ENCODE data around the gene TBC1D22A. TPM values are rescaled to one million over a fixed set of nuclear protein-coding genes. Genes with fewer than 3 reads are reported as not detected.

TBC1D22A gene
- total and polyA plus RNA-seq, 4 donors: 4.1 to 12.4 (median 8.4) TPM

- Histone ChIP-seq H3K4me3 (ENCODE audit: low read depth in 1 of 3, low read length in 3 of 3) (no peak overlapping the region), H3K4me1 (ENCODE audit: control insufficient read depth in 4 of 4, insufficient read depth in 4 of 4, low read length in 3 of 4) (no peaks in the 10 kb centered on the region), H3K36me3 (ENCODE audit: control insufficient read depth in 4 of 4, insufficient read depth in 3 of 4, low read depth in 1 of 4, low read length in 3 of 4) (no peaks in the 10 kb centered on the region), H3K9ac (ENCODE audit: low read depth in 1 of 2, low read length in 2 of 2) (no peak overlapping the region), H3K27me3 (ENCODE audit: control insufficient read depth in 4 of 4, insufficient read depth in 4 of 4, low read length in 3 of 4) (no peaks in the 10 kb centered on the region), H3K9me3 (ENCODE audit: control insufficient read depth in 4 of 4, low read length in 3 of 4) (no peaks in the 10 kb centered on the region), H3K27ac (ENCODE audit: low read depth in 1 of 2, low read length in 2 of 2) (no peak overlapping the region)
- WGBS: 92% methylated on average over 10 of the region's 10 CpGs
- DNase-seq (ENCODE audit: low spot score): no peak
- TF ChIP-seq NR2F2 (IDR thresholded peaks at IDR 0.05): no peak
- no peak for TF ChIP-seq FOXA2 (IDR thresholded peaks at IDR 0.05)
- TF ChIP-seq HNF4G (IDR thresholded peaks at IDR 0.05): no peak
Observed at GRCh38 chr22:47162865-47163264, 400.4 kb downstream of the TBC1D22A start.

GRCh38 chr22:47163481-47163855, 401.0 kb downstream of the TBC1D22A start:
- H3K9me3 ChIP-seq (ENCODE audit: control insufficient read depth in 4 of 4, low read length in 3 of 4): no peaks in the 10 kb centered on the region
- H3K4me1 ChIP-seq (ENCODE audit: control insufficient read depth in 4 of 4, insufficient read depth in 4 of 4, low read length in 3 of 4): no peaks in the 10 kb centered on the region
- DNase-seq (ENCODE audit: low spot score): no peak
- TF ChIP-seq CTCF (IDR thresholded peaks at IDR 0.05; ENCODE audit: low read depth, low read length, missing input control) (no peak), TAF1 (conservative IDR thresholded peaks at IDR 0.05) (no peak), NR2F2 (IDR thresholded peaks at IDR 0.05) (no peak)
- WGBS: 97% methylated on average over 10 of the region's 10 CpGs
- H3K27ac ChIP-seq (ENCODE audit: low read depth in 1 of 2, low read length in 2 of 2): no peak overlapping the region
- H3K36me3 ChIP-seq (ENCODE audit: control insufficient read depth in 4 of 4, insufficient read depth in 3 of 4, low read depth in 1 of 4, low read length in 3 of 4): no peaks in the 10 kb centered on the region
- no peak overlapping the region for H3K9ac ChIP-seq (ENCODE audit: low read depth in 1 of 2, low read length in 2 of 2)
- no peaks in the 10 kb centered on the region for H3K27me3 ChIP-seq (ENCODE audit: control insufficient read depth in 4 of 4, insufficient read depth in 4 of 4, low read length in 3 of 4)
- H3K4me3 ChIP-seq (ENCODE audit: low read depth in 1 of 3, low read length in 3 of 3): no peak overlapping the region

- WGBS: 91% methylated on average over 22 of the region's 22 CpGs
- no peak for DNase-seq (ENCODE audit: low spot score)
- no peak overlapping the region for H3K4me3 ChIP-seq (ENCODE audit: low read depth in 1 of 3, low read length in 3 of 3)
- no peaks in the 10 kb centered on the region for H3K4me1 ChIP-seq (ENCODE audit: control insufficient read depth in 4 of 4, insufficient read depth in 4 of 4, low read length in 3 of 4)
- H3K27me3 ChIP-seq (ENCODE audit: control insufficient read depth in 4 of 4, insufficient read depth in 4 of 4, low read length in 3 of 4): no peaks in the 10 kb centered on the region
- peaks cover 0 to under 1% (median 0%) of the 10 kb centered on the region in 4 donors for H3K36me3 ChIP-seq (ENCODE audit: control insufficient read depth in 4 of 4, insufficient read depth in 3 of 4, low read depth in 1 of 4, low read length in 3 of 4)
- no peak overlapping the region for H3K9ac ChIP-seq (ENCODE audit: low read depth in 1 of 2, low read length in 2 of 2)
- H3K9me3 ChIP-seq (ENCODE audit: control insufficient read depth in 4 of 4, low read length in 3 of 4): no peaks in the 10 kb centered on the region
- peak overlapping the region in 1 of 2 donors; percentile 53 for H3K27ac ChIP-seq (ENCODE audit: low read depth in 1 of 2, low read length in 2 of 2)
- no peak for TF ChIP-seq YY1 (IDR thresholded peaks at IDR 0.05)
- TF ChIP-seq CTCF (IDR thresholded peaks at IDR 0.05; ENCODE audit: low read depth, low read length, missing input control): no peak
- no peak for TF ChIP-seq NR2F2 (IDR thresholded peaks at IDR 0.05)
- no peak for TF ChIP-seq HNF4A (conservative IDR thresholded peaks at IDR 0.05)
- TF ChIP-seq REST (IDR thresholded peaks at IDR 0.05): no peak
- no peak for TF ChIP-seq SP1 (IDR thresholded peaks at IDR 0.05)
- no peak for TF ChIP-seq HNF4G (IDR thresholded peaks at IDR 0.05)
- TF ChIP-seq ATF3 (IDR thresholded peaks at IDR 0.05): no peak
- TF ChIP-seq FOXA1 (IDR thresholded peaks at IDR 0.05): no peak
- no peak for TF ChIP-seq RXRA (IDR thresholded peaks at IDR 0.05)
- TF ChIP-seq RAD21 (IDR thresholded peaks at IDR 0.05): no peak
- no peak for TF ChIP-seq JUND (IDR thresholded peaks at IDR 0.05)
Observed at GRCh38 chr22:47163856-47164513, 401.5 kb downstream of the TBC1D22A start.
